Glutamatergic neuron (in vitro differentiated cells): ENCODE data around the gene GDI2. TPM values are rescaled to one million over a fixed set of nuclear protein-coding genes. Genes with fewer than 3 reads are reported as not detected.

Experiments used
- DNase-seq: peaks from one replicate; pipeline ENCODE4 v3.0.0; 2022
- H3K27ac Mint-ChIP-seq: one replicate; pipeline ENCODE4 v1.8.0; 2020; ENCODE audit warnings: mild to moderate bottlenecking, mixed read lengths, inconsistent platforms; ENCODE audit not compliant: unreplicated experiment
- H3K27me3 Mint-ChIP-seq: one replicate; pipeline ENCODE4 v1.8.0; 2020; ENCODE audit warnings: mild to moderate bottlenecking, moderate library complexity, mixed read lengths, inconsistent platforms; ENCODE audit not compliant: unreplicated experiment
- H3K36me3 Mint-ChIP-seq: one replicate; pipeline ENCODE4 v1.8.0; 2020; ENCODE audit warnings: mild to moderate bottlenecking, mixed read lengths, inconsistent platforms; ENCODE audit not compliant: unreplicated experiment
- H3K4me1 Mint-ChIP-seq: one replicate; pipeline ENCODE4 v1.8.0; 2020; ENCODE audit warnings: mild to moderate bottlenecking, low read depth, mixed read lengths, inconsistent platforms; ENCODE audit not compliant: unreplicated experiment
- H3K4me3 Mint-ChIP-seq: one replicate; pipeline ENCODE4 v1.8.0; 2020; ENCODE audit warnings: mild to moderate bottlenecking, mixed read lengths, inconsistent platforms; ENCODE audit not compliant: unreplicated experiment
- H3K9me3 Mint-ChIP-seq: one replicate; pipeline ENCODE4 v1.8.0; 2020; ENCODE audit warnings: mild to moderate bottlenecking, moderate library complexity, mixed read lengths, inconsistent platforms; ENCODE audit not compliant: unreplicated experiment
- CTCF ChIP-seq: fragments of 200-600 bp; sonication (generic); IDR thresholded peaks from one replicate; pipeline ENCODE4 v1.5.0; 2021; ENCODE audit not compliant: partially characterized antibody, unreplicated experiment
- total RNA-seq: library from RNA; stranded (reverse); fragmentation: NEBNext Ultra II Directional; extraction: Animal tissue kit (Norgen Biotek cat#: 25700); gene quantifications from one replicate; pipeline ENCODE4 v1.2.1, GENCODE V29; 2021; ENCODE audit not compliant: unreplicated experiment

The GDI2 gene
- total RNA-seq, 1 donor from 2014 or later: 294 TPM

GRCh38 chr10:5746197-5746596 is 67.0 kb downstream of the GDI2 start:
- H3K4me1 Mint-ChIP-seq: no peaks in the 10 kb centered on the region
- H3K9me3 Mint-ChIP-seq: peaks cover 3% of the 10 kb centered on the region
- H3K27me3 Mint-ChIP-seq: no peaks in the 10 kb centered on the region
- no peak for DNase-seq
- no peak for TF ChIP-seq CTCF
- no peak overlapping the region for H3K4me3 Mint-ChIP-seq
- no peak overlapping the region for H3K27ac Mint-ChIP-seq
- no peaks in the 10 kb centered on the region for H3K36me3 Mint-ChIP-seq

- Mint-ChIP-seq H3K4me1 (no peaks in the 10 kb centered on the region), H3K27ac (no peak overlapping the region), H3K27me3 (no peaks in the 10 kb centered on the region), H3K9me3 (peaks cover 3% of the 10 kb centered on the region), H3K36me3 (no peaks in the 10 kb centered on the region), H3K4me3 (no peak overlapping the region)
- no peak for TF ChIP-seq CTCF
- no peak for DNase-seq
Observed at GRCh38 chr10:5744849-5745248, 68.4 kb downstream of the GDI2 start.

- Mint-ChIP-seq H3K36me3 (no peaks in the 10 kb centered on the region), H3K4me3 (no peak overlapping the region), H3K27me3 (no peaks in the 10 kb centered on the region), H3K4me1 (no peaks in the 10 kb centered on the region), H3K9me3 (peaks cover 3% of the 10 kb centered on the region), H3K27ac (no peak overlapping the region)
- DNase-seq: no peak
- no peak for TF ChIP-seq CTCF
Observed at GRCh38 chr10:5743736-5744135, 69.5 kb downstream of the GDI2 start.

- Mint-ChIP-seq H3K36me3 (no peaks in the 10 kb centered on the region), H3K4me3 (no peak overlapping the region), H3K27ac (no peak overlapping the region), H3K27me3 (no peaks in the 10 kb centered on the region), H3K4me1 (peaks cover 12% of the 10 kb centered on the region), H3K9me3 (no peaks in the 10 kb centered on the region)
- DNase-seq: no peak
- TF ChIP-seq CTCF: no peak
Observed at GRCh38 chr10:5742116-5742515, 71.1 kb downstream of the GDI2 start.

GRCh38 chr10:5741276-5741675 is 72.0 kb downstream of the GDI2 start:
- H3K4me3 Mint-ChIP-seq: no peak overlapping the region
- H3K27me3 Mint-ChIP-seq: no peaks in the 10 kb centered on the region
- no peaks in the 10 kb centered on the region for H3K36me3 Mint-ChIP-seq
- peaks cover 13% of the 10 kb centered on the region for H3K4me1 Mint-ChIP-seq
- H3K27ac Mint-ChIP-seq: no peak overlapping the region
- DNase-seq: no peak
- H3K9me3 Mint-ChIP-seq: peaks cover 2% of the 10 kb centered on the region
- TF ChIP-seq CTCF: no peak
